HepG2 (cell line): ENCODE measurements around the gene LMF2. TPM values are rescaled to one million over a fixed set of nuclear protein-coding genes. Genes with fewer than 3 reads are reported as not detected.

Source experiments
- MBNL3 ChIP-seq: fragments of 250-450 bp; sonication (Bioruptor Pico); conservative IDR thresholded peaks from 2 replicates; pipeline ENCODE4 v1.8.0; 2022; ENCODE audit warnings: mild to moderate bottlenecking, inconsistent platforms
- NR2F2 ChIP-seq: IDR thresholded peaks from 2 replicates; pipeline ENCODE4 v1.6.1; 2012; ENCODE audit warnings: low read depth, inconsistent platforms, borderline replicate concordance
- ZNF10 ChIP-seq: sonication (generic); formaldehyde crosslinking; IDR thresholded peaks from 2 replicates; pipeline ENCODE4 v1.4.0; 2020; ENCODE audit warnings: mild to moderate bottlenecking, low read depth, missing genetic modification reagents, borderline replicate concordance
- ZNF230 ChIP-seq: sonication (generic); formaldehyde crosslinking; IDR thresholded peaks from 2 replicates; pipeline ENCODE4 v1.4.0; 2020; ENCODE audit warnings: mild to moderate bottlenecking, missing genetic modification reagents
- polyA plus RNA-seq, 8 experiments: library from polyadenylated mRNA; depleted of rRNA in 3 of 8; stranded (reverse) in 7 of 8; unstranded in 1 of 8; fragments of >200 nt; fragmentation: Illumina TruSeq in 4 of 8; extraction: Trizol in 4 of 8; gene quantifications; 2 replicates each; pipeline versions ENCODE4 v1.2.1 to v1.2.3, GENCODE V29; 2011 to 2016; ENCODE audit warnings: low read depth in 4 of 8, missing spikeins in 1 of 8, mixed read lengths in 1 of 8; ENCODE audit not compliant: insufficient read depth in 1 of 8
- total RNA-seq, 5 experiments: library from RNA; depleted of rRNA; stranded (reverse); fragments of >200 nt; fragmentation: Illumina TruSeq; extraction: Trizol; gene quantifications; 2 replicates each; pipeline ENCODE4 v1.2.3, GENCODE V29; 2016; ENCODE audit warnings: low read depth in 1 of 5
- TF ChIP-seq, protein P1 (sequence below): sonication (generic); formaldehyde crosslinking; IDR thresholded peaks from 2 replicates; pipeline ENCODE4 v1.4.0; 2020; ENCODE audit warnings: mild to moderate bottlenecking, missing genetic modification reagents
- TF ChIP-seq, protein P2 (sequence below): sonication (generic); formaldehyde crosslinking; IDR thresholded peaks from 2 replicates; pipeline ENCODE4 v1.5.1; 2020; ENCODE audit warnings: mild to moderate bottlenecking, missing genetic modification reagents, moderate library complexity
- TF ChIP-seq, protein P3 (sequence below): sonication (generic); formaldehyde crosslinking; IDR thresholded peaks from 2 replicates; pipeline ENCODE4 v1.5.0; 2020; ENCODE audit warnings: mild to moderate bottlenecking, missing genetic modification reagents
- TF ChIP-seq, protein P4 (sequence below): sonication (generic); formaldehyde crosslinking; IDR thresholded peaks from 2 replicates; pipeline ENCODE4 v1.5.0; 2020; ENCODE audit warnings: missing genetic modification reagents
- TF ChIP-seq, protein P5 (sequence below): sonication (generic); formaldehyde crosslinking; IDR thresholded peaks from 2 replicates; pipeline ENCODE4 v1.4.0; 2020; ENCODE audit warnings: missing genetic modification reagents, mild to moderate bottlenecking, borderline replicate concordance
- TF ChIP-seq, protein P6 (sequence below): fragments of 450-650 bp; IDR thresholded peaks from 2 replicates; pipeline ENCODE4 v1.6.1; 2017

Gene LMF2
- total and polyA plus RNA-seq, 2 of the 13 experiments (the other 11 are each of a cell fraction or from before 2014, with no cell fraction given), result 23.3 to 30.6 TPM

DNA sequence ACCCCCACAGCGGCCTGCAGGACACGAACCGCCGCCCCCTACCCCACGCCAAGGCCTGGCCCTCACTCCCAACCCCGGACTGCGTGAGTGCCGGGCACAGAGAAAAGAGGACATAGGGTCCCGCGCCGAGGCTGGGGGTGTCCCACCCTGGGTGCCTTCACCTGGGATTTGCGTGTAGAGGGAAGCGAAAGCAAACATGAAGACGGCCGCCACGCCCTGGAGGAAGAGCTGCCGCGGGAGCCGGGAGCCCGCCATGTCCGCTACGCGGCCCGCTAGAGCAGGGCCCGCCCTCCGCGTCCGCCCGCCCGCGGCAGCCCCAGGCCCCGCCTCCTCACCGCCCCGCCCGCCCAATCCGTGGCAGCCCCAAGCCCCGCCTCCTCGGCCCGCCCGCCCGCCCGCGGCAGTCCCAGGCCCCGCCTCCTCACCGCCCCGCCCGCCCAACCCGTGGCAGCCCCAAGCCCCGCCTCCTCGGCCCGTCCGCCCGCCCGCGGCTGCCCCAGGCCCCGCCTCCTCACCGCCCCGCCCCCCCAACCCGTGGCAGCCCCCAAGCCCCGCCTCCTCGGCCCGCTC is at the start of gene LMF2 (continued):
- TF ChIP-seq, protein P1, sequence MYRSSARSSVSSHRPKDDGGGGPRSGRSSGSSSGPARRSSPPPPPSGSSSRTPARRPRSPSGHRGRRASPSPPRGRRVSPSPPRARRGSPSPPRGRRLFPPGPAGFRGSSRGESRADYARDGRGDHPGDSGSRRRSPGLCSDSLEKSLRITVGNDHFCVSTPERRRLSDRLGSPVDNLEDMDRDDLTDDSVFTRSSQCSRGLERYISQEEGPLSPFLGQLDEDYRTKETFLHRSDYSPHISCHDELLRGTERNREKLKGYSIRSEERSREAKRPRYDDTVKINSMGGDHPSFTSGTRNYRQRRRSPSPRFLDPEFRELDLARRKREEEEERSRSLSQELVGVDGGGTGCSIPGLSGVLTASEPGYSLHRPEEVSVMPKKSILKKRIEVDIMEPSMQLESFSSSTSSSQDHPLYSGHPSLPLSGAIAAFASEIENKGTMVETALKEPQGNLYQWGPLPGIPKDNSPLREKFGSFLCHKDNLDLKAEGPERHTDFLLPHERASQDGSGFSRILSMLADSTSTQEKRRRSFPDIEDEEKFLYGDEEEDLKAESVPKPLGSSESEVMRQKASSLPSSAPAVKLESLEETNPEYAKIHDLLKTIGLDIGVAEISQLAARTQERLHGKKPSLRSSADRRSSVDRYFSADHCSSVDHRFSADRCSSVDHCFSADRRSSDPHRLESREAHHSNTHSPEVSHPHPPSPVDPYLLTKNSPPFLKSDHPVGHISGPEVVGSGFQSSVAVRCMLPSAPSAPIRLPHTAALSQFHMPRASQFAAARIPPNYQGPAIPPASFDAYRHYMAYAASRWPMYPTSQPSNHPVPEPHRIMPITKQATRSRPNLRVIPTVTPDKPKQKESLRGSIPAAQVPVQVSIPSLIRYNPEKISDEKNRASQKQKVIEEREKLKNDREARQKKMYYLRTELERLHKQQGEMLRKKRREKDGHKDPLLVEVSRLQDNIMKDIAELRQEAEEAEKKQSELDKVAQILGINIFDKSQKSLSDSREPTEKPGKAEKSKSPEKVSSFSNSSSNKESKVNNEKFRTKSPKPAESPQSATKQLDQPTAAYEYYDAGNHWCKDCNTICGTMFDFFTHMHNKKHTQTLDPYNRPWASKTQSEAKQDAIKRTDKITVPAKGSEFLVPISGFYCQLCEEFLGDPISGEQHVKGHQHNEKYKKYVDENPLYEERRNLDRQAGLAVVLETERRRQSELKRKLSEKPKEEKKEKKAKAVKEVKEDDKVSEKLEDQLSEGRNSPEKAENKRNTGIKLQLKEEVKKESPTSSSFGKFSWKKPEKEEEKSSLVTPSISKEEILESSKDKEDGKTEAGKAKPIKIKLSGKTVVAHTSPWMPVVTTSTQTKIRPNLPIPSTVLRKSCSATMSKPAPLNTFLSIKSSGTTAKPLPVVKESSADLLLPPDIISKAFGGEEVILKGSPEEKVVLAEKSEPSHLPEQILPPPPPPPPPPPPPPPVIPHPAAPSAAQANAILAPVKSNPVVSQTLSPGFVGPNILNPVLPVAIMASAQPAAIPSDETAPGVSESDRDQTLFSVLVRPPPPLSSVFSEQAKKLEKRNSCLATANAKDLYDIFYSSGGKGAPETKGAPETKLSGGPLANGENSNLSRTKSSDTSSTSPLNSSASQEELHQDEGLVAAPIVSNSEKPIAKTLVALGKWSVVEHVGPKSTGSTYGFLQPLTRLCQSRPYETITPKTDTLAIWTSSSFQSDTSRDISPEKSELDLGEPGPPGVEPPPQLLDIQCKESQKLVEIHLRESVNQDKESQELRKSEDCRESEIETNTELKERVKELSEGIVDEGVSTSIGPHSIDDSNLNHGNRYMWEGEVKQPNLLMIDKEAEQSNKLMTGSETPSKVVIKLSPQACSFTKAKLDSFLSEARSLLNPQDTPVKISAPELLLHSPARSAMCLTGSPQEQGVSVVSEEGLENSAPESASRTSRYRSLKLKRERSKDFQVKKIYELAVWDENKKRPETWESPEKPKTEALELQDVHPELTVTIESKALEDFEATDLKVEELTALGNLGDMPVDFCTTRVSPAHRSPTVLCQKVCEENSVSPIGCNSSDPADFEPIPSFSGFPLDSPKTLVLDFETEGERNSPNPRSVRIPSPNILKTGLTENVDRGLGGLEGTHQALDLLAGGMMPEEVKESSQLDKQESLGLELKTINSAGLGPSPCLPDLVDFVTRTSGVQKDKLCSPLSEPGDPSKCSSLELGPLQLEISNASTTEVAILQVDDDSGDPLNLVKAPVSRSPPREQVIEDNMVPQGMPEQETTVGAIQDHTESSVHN (CRISPR knock-in tag), result 0 out of 2 replicates have a peak, but pooled peaks have one; percentile 24
- TF ChIP-seq ZNF230 (CRISPR knock-in tag) (no peak), NR2F2 (no peak), ZNF10 (no peak), MBNL3 (CRISPR knock-in tag) (no peak)
- TF ChIP-seq, protein P2, sequence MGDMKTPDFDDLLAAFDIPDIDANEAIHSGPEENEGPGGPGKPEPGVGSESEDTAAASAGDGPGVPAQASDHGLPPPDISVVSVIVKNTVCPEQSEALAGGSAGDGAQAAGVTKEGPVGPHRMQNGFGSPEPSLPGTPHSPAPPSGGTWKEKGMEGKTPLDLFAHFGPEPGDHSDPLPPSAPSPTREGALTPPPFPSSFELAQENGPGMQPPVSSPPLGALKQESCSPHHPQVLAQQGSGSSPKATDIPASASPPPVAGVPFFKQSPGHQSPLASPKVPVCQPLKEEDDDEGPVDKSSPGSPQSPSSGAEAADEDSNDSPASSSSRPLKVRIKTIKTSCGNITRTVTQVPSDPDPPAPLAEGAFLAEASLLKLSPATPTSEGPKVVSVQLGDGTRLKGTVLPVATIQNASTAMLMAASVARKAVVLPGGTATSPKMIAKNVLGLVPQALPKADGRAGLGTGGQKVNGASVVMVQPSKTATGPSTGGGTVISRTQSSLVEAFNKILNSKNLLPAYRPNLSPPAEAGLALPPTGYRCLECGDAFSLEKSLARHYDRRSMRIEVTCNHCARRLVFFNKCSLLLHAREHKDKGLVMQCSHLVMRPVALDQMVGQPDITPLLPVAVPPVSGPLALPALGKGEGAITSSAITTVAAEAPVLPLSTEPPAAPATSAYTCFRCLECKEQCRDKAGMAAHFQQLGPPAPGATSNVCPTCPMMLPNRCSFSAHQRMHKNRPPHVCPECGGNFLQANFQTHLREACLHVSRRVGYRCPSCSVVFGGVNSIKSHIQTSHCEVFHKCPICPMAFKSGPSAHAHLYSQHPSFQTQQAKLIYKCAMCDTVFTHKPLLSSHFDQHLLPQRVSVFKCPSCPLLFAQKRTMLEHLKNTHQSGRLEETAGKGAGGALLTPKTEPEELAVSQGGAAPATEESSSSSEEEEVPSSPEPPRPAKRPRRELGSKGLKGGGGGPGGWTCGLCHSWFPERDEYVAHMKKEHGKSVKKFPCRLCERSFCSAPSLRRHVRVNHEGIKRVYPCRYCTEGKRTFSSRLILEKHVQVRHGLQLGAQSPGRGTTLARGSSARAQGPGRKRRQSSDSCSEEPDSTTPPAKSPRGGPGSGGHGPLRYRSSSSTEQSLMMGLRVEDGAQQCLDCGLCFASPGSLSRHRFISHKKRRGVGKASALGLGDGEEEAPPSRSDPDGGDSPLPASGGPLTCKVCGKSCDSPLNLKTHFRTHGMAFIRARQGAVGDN (CRISPR knock-in tag), result peak; percentile 40
- TF ChIP-seq, protein P3, sequence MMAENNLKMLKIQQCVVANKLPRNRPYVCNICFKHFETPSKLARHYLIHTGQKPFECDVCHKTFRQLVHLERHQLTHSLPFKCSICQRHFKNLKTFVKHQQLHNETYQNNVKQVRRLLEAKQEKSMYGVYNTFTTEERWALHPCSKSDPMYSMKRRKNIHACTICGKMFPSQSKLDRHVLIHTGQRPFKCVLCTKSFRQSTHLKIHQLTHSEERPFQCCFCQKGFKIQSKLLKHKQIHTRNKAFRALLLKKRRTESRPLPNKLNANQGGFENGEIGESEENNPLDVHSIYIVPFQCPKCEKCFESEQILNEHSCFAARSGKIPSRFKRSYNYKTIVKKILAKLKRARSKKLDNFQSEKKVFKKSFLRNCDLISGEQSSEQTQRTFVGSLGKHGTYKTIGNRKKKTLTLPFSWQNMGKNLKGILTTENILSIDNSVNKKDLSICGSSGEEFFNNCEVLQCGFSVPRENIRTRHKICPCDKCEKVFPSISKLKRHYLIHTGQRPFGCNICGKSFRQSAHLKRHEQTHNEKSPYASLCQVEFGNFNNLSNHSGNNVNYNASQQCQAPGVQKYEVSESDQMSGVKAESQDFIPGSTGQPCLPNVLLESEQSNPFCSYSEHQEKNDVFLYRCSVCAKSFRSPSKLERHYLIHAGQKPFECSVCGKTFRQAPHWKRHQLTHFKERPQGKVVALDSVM, result no peak
- TF ChIP-seq, protein P4, sequence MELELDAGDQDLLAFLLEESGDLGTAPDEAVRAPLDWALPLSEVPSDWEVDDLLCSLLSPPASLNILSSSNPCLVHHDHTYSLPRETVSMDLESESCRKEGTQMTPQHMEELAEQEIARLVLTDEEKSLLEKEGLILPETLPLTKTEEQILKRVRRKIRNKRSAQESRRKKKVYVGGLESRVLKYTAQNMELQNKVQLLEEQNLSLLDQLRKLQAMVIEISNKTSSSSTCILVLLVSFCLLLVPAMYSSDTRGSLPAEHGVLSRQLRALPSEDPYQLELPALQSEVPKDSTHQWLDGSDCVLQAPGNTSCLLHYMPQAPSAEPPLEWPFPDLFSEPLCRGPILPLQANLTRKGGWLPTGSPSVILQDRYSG, result no peak
- TF ChIP-seq, protein P5, sequence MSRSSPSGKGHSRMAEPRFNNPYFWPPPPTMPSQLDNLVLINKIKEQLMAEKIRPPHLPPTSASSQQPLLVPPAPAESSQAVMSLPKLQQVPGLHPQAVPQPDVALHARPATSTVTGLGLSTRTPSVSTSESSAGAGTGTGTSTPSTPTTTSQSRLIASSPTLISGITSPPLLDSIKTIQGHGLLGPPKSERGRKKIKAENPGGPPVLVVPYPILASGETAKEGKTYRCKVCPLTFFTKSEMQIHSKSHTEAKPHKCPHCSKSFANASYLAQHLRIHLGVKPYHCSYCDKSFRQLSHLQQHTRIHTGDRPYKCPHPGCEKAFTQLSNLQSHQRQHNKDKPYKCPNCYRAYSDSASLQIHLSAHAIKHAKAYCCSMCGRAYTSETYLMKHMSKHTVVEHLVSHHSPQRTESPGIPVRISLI (CRISPR knock-in tag), result no peak
- TF ChIP-seq, protein P6, sequence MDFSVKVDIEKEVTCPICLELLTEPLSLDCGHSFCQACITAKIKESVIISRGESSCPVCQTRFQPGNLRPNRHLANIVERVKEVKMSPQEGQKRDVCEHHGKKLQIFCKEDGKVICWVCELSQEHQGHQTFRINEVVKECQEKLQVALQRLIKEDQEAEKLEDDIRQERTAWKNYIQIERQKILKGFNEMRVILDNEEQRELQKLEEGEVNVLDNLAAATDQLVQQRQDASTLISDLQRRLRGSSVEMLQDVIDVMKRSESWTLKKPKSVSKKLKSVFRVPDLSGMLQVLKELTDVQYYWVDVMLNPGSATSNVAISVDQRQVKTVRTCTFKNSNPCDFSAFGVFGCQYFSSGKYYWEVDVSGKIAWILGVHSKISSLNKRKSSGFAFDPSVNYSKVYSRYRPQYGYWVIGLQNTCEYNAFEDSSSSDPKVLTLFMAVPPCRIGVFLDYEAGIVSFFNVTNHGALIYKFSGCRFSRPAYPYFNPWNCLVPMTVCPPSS, result no peak
